HepG2 (cell line): ENCODE results near the gene CMIP.

ENCODE experiments used
- CHD4 ChIP-seq: fragments of 200-600 bp; sonication (generic); IDR thresholded peaks from 2 replicates; pipeline ENCODE4 v1.7.0; 2017; ENCODE audit warnings: mild to moderate bottlenecking, low read length, borderline replicate concordance
- JUND ChIP-seq: sonication (generic); formaldehyde crosslinking; IDR thresholded peaks from 2 replicates; pipeline ENCODE4 v1.8.0; 2022; ENCODE audit warnings: mild to moderate bottlenecking, missing genetic modification reagents
- ZBTB43 ChIP-seq: sonication (generic); formaldehyde crosslinking; conservative IDR thresholded peaks from 2 replicates; pipeline ENCODE4 v1.4.0; 2020; ENCODE audit warnings: missing genetic modification reagents

- no peak for TF ChIP-seq CHD4
- no peak for TF ChIP-seq JUND (CRISPR knock-in tag)
- TF ChIP-seq ZBTB43 (CRISPR knock-in tag): no peak
Observed at GRCh38 chr16:81571592-81572385, 127.2 kb downstream of the CMIP start.
